HG03469 (cell line): ENCODE measurements around the gene MEPCE.
"Not testable (repeated sequence)": the region's sequence is repeated elsewhere in the genome, so short reads cannot be mapped to it uniquely, and the experiment has no call there.

Experiments
- ATAC-seq: cut with Tn5 transposase; IDR thresholded peaks from one replicate; pipeline ENCODE4 v1.9.1; 2021; ENCODE audit warnings: mild to moderate bottlenecking, moderate library complexity, moderate number of reproducible peaks; ENCODE audit not compliant: unreplicated experiment

MEPCE gene

GRCh38 chr7:100429637-100430492 lies at the start of gene MEPCE:
Gene MEPCE (plus strand): TSS chr7:100429831. CDS start chr7:100430019, 188 bp downstream.
- no peak for ATAC-seq

GRCh38 chr7:100380196-100380595 lies 49.4 kb upstream of the MEPCE start:
- no peak for ATAC-seq

- ATAC-seq = not testable (repeated sequence)
Observed at GRCh38 chr7:100381531-100382233, 47.9 kb upstream of the MEPCE start.

GRCh38 chr7:100382234-100382853 lies 47.3 kb upstream of the MEPCE start:
- ATAC-seq = not testable (repeated sequence)

- no peak for ATAC-seq
Observed at GRCh38 chr7:100384628-100385294, 44.9 kb upstream of the MEPCE start.

- no peak for ATAC-seq
Observed at GRCh38 chr7:100386940-100387339, 42.7 kb upstream of the MEPCE start.

- no peak for ATAC-seq
Observed at GRCh38 chr7:100387695-100388094, 41.9 kb upstream of the MEPCE start.

GRCh38 chr7:100389437-100390088 lies 40.1 kb upstream of the MEPCE start:
- ATAC-seq = no peak

- ATAC-seq = no peak
Observed at GRCh38 chr7:100390286-100391009, 39.2 kb upstream of the MEPCE start.

GRCh38 chr7:100393233-100393905 lies 36.3 kb upstream of the MEPCE start:
- ATAC-seq = no peak

- no peak for ATAC-seq
Observed at GRCh38 chr7:100394077-100394476, 35.6 kb upstream of the MEPCE start.

- peak; percentile 73 for ATAC-seq
Observed at GRCh38 chr7:100396421-100396982, 33.1 kb upstream of the MEPCE start.

GRCh38 chr7:100397315-100398081 lies 32.1 kb upstream of the MEPCE start:
- ATAC-seq = no peak

GRCh38 chr7:100398239-100398638 lies 31.4 kb upstream of the MEPCE start:
- no peak for ATAC-seq

- no peak for ATAC-seq
Observed at GRCh38 chr7:100400041-100400440, 29.6 kb upstream of the MEPCE start.

- no peak for ATAC-seq
Observed at GRCh38 chr7:100400656-100401055, 29.0 kb upstream of the MEPCE start.

- no peak for ATAC-seq
Observed at GRCh38 chr7:100401811-100402210, 27.8 kb upstream of the MEPCE start.

- no peak for ATAC-seq
Observed at GRCh38 chr7:100402241-100402640, 27.4 kb upstream of the MEPCE start.
